GM12892 (cell line): Measurements from ENCODE around the gene ENDOU.

Source experiments
- POLR2AphosphoS5 ChIP-seq: IDR thresholded peaks from 2 replicates; pipeline ENCODE4 v1.6.1; 2011; ENCODE audit warnings: low read depth, low read length, control low read depth
- TAF1 ChIP-seq: IDR thresholded peaks from 2 replicates; pipeline ENCODE4 v1.6.1; 2011; ENCODE audit warnings: low read depth, mild to moderate bottlenecking, control low read depth, low read length, borderline replicate concordance

DNA sequence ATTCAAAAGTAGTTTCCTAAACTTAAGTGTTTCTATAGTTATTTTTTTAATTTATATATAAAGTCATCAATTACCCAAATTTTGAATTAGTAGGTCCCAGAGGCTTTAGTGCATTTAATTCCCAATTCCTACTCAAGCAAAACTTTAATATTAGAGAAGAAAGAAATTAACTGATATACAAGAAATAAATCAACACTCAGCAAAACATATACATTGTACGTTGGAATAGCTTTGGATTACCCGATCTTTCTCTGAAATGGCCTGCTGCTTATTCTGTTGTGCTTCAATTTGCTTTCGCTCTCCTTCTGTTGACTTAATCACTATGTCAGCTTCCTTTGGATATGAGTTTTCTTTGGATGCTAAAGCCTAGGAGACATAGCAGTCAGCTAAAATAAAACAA, 37.7 kb downstream of the ENDOU start:
- TF ChIP-seq POLR2AphosphoS5, result no peak
- no peak for TF ChIP-seq TAF1
